ENCODE data around the gene NLGN4Y. TPM values are rescaled to one million over a fixed set of nuclear protein-coding genes. Genes with fewer than 3 reads are reported as not detected.
"Not testable (repeated sequence)": the region's sequence is repeated elsewhere in the genome, so short reads cannot be mapped to it uniquely, and the experiment has no call there.

The NLGN4Y gene
- polyA plus RNA-seq, 4 donors, result 13.6 to 31.0 (median 20.6) TPM

GRCh38 chrY:14829366-14829885 is 305.1 kb downstream of the NLGN4Y start:
- DNase-seq (ENCODE audit: low read depth in 4 of 4, low spot score in 3 of 4), result no peak

DNA sequence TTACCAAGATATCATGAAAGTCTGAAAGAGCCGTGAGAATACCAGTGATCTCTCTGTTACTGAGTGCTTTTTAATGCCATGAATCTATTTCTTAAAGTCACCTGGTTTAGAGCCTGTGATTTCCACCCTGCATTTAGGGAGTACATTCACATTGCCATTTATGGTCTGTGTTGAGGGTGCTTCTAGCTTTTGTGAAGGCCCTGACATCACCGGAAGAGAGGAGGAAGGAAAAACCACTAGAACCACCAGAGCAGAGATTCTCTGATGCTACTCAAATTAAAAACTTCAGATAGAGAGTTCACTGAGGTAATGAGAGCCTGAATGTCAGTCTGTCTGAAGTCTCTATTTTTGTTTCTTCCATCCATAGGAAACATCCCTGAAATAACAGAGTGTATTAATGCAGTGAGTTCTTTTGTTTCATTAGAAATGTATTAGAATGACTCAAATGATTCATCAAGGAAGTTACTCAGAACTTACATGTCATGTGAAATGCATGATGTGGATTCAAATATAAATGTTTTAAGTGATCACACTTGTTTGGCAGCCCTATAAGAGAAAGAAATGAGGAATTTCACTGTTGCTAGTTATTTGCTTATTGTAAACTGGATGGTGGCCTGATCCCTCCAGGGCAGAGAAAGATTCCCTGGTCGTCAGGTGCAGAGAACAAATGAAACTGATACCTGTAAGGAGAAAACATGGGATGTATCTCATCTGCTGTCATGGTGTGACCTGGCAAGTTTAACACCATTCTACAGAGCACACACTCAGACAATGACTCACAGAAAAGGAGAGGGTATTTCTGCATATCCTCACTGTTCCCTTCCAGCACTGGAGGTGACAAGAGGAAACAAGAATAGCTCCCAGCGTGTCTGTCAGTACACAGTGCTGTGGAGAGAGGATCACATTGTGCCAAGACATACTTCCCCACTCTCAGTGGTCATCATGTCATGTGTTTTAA is 310.1 kb downstream of the NLGN4Y start:
- no peak for DNase-seq (ENCODE audit: low read depth in 4 of 4, low spot score in 3 of 4)

GRCh38 chrY:14837466-14837865 is 313.1 kb downstream of the NLGN4Y start:
- DNase-seq (ENCODE audit: low read depth in 4 of 4, low spot score in 3 of 4), result no peak

DNA sequence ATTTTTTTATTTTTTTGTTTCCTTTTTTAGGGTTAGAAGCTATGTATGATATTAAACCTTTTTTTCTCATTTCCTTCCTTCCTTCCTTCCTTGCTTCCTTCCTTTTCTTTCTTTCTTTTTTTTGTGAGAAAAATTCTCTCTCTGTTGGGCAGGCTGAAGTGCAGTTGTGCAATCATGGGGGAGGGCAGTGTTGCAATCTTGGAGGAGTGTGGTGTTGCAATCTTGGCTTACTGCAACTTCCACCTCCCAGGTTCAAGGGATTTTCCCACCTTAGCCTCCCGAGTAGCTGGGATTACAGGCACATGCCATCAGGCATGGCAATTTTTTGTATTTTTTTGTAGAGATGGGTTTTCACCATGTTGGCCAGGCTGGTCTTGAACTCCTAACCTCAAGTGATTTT is 326.4 kb downstream of the NLGN4Y start:
- DNase-seq (ENCODE audit: low read depth in 4 of 4, low spot score in 3 of 4), result no peak

DNA sequence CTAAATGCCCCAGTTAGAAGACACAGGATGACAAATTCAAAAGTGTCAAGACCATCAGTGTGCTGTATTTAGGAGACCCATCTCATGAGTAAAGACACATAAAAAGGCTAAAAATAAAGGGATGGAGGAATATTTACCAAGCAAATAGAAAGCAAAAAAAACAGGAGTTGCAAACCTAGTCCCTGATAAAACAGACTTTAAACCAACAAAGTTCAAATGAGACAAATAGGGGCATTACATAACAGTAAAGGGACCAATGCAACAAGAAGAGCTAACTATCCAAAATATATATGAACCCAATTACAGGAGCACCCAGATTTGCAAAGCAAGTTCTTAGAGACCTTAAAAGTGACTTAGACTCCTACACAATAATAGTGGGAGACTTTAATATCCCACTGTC is 336.1 kb downstream of the NLGN4Y start:
- no peak for DNase-seq (ENCODE audit: low read depth in 4 of 4, low spot score in 3 of 4)

- not testable (repeated sequence) for DNase-seq (ENCODE audit: low read depth in 4 of 4, low spot score in 3 of 4)
These were observed 336.7 kb downstream of the NLGN4Y start for GRCh38 chrY:14861033-14861432.

DNA sequence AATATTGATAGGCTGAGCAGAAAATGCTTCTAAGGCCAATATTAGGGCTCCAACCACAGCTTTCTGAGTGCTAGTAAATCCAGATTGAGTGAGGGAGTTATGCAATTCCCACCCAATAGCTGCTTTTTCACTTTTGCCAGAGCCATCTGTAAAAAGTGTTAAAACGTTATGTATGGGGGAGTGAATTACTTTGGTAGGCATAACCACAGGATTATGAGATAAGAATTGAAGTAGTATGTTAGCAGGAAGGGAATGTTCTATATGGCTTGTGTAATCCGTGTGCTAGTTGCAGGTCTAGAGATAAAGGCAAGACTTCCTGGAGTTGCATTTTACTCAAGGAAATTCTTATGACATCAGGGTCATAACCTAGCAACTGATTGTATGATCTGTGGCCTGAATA is 347.6 kb downstream of the NLGN4Y start:
- DNase-seq (ENCODE audit: low read depth in 4 of 4, low spot score in 3 of 4), result no peak

Data from left renal pelvis (tissue), 4 donors.